ENCODE data around the gene NDUFS6.

GRCh38 chr5:1754531-1755220 lies 46.5 kb upstream of the NDUFS6 start:
- TF ChIP-seq CTCF (IDR thresholded peaks at IDR 0.05): no peak
- no peak for TF ChIP-seq POLR2A (IDR thresholded peaks at IDR 0.05)
